22Rv1 (cell line): ENCODE data around the gene PCDHGB2.
"Not testable (repeated sequence)": the region's sequence is repeated elsewhere in the genome, so short reads cannot be mapped to it uniquely, and the experiment has no call there.

Source experiments
- H3K27ac ChIP-seq: fragments of 450-650 bp; 2 replicates; pipeline ENCODE4 v1.5.1; 2017
- ZFX ChIP-seq: fragments of 450-650 bp; IDR thresholded peaks from 2 replicates; pipeline ENCODE4 v1.6.1; 2017; ENCODE audit warnings: antibody characterized with exemption, borderline replicate concordance
- TF ChIP-seq, protein P1 (sequence below): fragments of 450-650 bp; IDR thresholded peaks from 2 replicates; pipeline ENCODE4 v1.5.1; 2017; ENCODE audit warnings: mild to moderate bottlenecking

Gene PCDHGB2

DNA sequence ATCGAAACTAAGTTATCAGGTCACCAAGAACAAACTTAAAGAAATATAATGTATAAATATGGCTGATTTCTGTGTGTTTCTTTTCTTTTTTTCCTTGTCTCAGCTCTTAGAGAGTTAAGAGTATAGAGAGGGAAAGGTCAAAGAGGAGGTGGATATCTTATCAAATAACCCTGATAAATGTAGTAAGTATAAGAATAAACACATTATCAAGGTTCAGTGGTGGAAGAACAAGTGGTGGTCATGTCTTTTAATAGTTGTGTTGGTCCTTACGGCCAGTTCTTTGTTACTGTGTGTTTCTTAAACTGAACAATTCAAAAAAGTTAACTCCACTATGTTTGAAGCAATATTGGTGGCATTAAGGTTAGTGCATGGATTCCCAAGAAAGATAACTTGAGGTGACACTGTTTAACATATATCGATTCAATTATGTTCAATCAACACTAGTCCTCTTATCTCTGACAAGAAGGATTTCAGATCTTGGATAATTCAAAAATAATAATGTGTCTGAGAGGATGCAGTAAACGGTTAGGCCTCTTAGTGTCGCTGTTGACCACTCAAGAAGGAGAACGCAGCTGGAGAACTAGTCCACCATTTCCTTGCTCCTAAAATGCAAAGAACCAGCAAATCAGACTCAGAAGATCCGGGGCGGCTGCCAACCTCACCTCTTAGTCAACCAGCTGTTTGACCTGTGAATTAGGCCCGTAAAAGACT is 16.4 kb upstream of the PCDHGB2 start, which contains the start of gene PCDHGA3:
Gene PCDHGA3 (plus strand): TSS at position 588 of the 711 bp plus-strand sequence. CDS start 205 bp downstream, outside the sequence.
- 0 out of 2 replicates have a peak within 1 kb of the TSS, but pooled peaks have one; percentile 7 for H3K27ac ChIP-seq
- TF ChIP-seq, protein P1, sequence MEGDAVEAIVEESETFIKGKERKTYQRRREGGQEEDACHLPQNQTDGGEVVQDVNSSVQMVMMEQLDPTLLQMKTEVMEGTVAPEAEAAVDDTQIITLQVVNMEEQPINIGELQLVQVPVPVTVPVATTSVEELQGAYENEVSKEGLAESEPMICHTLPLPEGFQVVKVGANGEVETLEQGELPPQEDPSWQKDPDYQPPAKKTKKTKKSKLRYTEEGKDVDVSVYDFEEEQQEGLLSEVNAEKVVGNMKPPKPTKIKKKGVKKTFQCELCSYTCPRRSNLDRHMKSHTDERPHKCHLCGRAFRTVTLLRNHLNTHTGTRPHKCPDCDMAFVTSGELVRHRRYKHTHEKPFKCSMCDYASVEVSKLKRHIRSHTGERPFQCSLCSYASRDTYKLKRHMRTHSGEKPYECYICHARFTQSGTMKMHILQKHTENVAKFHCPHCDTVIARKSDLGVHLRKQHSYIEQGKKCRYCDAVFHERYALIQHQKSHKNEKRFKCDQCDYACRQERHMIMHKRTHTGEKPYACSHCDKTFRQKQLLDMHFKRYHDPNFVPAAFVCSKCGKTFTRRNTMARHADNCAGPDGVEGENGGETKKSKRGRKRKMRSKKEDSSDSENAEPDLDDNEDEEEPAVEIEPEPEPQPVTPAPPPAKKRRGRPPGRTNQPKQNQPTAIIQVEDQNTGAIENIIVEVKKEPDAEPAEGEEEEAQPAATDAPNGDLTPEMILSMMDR, result peak; percentile 74
- no peak for TF ChIP-seq ZFX

DNA sequence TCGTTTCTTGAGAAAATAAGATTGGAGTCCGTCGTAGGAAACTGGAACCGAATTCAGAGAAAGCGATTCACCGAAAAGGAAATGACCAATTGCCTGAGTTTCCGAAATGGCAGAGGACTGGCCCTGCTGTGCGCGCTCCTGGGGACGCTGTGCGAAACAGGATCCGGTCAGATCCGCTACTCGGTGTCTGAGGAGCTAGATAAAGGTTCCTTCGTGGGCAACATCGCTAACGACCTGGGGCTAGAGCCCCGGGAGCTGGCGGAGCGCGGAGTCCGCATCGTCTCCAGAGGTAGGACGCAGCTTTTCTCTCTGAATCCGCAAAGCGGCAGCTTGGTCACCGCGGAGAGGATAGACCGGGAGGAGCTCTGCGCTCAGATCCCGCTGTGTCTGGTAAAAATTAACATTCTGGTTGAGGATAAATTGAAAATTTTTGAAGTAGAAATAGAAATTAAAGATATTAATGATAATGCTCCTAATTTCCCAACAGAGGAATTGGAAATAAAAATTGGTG is 15.8 kb upstream of the PCDHGB2 start:
- TF ChIP-seq, protein P1, result peak; percentile 52
- TF ChIP-seq ZFX, result no peak
- 0 out of 2 replicates have a peak overlapping the region, but pooled peaks have one; percentile 7 for H3K27ac ChIP-seq

DNA sequence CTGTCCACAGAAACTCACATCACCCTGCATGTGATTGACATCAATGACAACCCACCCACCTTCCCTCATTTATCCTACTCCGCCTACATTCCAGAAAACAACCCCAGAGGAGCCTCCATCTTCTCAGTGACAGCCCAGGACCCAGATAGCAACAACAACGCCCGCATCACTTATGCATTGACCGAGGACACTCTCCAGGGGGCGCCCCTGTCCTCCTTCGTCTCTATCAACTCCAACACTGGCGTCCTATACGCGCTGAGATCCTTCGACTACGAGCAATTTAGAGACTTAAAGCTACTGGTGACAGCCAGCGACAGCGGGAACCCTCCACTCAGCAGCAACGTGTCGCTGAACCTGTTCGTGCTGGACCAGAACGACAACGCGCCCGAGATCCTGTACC is 14.5 kb upstream of the PCDHGB2 start:
- TF ChIP-seq, protein P1, result 0 out of 2 replicates have a peak, but pooled peaks have one; percentile 11
- no peak for TF ChIP-seq ZFX
- no peak overlapping the region for H3K27ac ChIP-seq

DNA sequence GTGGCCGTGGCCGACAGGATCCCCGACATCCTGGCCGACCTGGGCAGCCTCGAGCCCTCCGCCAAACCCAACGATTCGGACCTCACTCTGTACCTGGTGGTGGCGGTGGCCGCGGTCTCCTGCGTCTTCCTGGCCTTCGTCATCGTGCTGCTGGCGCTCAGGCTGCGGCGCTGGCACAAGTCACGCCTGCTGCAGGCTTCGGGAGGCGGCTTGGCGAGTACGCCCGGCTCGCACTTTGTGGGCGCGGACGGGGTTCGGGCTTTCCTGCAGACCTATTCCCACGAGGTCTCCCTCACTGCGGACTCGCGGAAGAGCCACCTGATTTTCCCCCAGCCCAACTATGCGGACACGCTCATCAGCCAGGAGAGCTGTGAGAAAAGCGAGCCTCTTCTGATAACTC is 13.8 kb upstream of the PCDHGB2 start:
- H3K27ac ChIP-seq, result not testable (repeated sequence)

DNA sequence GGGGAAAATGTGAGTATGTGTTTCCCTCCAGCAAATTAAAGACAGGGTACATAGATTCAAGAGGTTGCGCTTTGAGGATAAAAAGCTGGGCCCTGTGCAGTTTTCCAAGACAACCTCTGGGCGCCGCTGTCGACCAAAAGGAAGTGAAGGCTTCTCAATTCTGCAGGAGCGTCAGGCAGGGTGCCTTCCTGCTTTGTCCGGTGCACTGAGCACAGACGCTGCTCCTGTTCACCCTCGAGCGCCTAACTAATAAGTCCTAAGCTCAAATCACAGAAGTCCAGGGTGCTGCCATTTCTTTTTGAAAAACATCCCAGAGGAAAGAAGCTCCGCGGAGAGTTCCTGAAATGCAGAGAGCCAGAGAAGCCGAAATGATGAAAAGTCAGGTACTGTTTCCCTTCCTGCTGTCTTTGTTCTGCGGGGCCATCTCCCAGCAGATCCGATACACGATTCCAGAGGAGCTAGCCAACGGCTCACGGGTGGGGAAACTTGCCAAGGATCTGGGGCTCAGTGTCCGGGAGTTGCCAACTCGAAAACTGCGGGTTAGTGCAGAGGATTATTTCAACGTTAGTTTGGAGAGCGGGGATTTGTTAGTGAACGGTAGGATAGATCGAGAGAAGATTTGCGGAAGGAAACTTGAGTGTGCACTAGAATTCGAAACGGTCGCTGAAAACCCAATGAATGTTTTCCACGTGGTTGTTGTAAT is 9.7 kb upstream of the PCDHGB2 start, which contains the start of gene PCDHGB1:
Gene PCDHGB1 (plus strand): TSS at position 183 of the 703 bp plus-strand sequence. CDS start 162 bp downstream, at position 345.
- no peak for TF ChIP-seq ZFX
- TF ChIP-seq, protein P1, result peak; percentile 88
- H3K27ac ChIP-seq, result 0 out of 2 replicates have a peak within 1 kb of the TSS, but pooled peaks have one; percentile 37

DNA sequence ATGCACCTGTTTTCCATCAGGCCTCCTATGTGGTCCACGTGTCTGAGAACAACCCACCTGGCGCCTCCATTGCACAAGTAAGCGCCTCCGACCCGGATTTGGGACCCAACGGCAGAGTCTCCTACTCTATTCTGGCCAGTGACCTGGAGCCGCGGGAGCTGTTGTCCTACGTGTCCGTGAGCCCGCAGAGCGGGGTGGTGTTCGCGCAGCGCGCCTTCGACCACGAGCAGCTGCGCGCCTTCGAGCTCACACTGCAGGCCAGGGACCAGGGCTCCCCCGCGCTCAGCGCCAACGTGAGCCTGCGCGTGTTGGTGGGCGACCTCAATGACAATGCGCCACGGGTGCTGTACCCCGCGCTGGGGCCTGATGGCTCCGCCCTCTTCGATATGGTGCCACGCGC is 8.2 kb upstream of the PCDHGB2 start:
- no peak overlapping the region for H3K27ac ChIP-seq
- TF ChIP-seq, protein P1, result no peak
- TF ChIP-seq ZFX, result no peak

DNA sequence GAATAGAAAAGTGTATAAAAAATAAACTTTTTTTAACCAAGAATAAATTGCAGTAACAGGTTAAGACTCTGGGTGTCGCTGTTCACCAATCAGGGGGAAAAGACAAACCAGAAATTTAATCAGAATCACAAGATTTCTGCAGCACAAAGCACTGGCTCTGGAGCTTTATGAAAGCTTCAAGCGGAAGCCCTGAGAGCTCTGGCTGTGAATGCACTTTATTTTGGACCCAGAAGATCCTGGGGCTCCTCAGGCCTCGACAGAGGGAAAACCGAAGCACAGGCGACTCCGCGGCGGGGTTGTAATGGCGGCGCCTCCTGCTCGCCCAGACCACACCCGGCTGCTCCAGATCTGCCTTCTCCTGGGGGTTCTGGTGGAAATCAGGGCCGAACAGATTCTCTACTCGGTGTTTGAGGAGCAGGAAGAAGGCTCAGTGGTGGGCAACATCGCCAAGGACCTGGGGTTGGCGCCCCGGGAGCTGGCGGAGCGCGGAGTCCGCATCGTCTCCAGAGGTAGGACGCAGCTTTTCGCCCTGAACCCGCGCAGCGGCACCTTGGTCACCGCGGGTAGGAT is 4.8 kb upstream of the PCDHGB2 start, which contains the start of gene PCDHGA4:
Gene PCDHGA4 (plus strand): TSS at position 122 of the 570 bp plus-strand sequence. CDS start 87 bp downstream, at position 209.
- H3K27ac ChIP-seq, result no peak within 1 kb of the TSS
- TF ChIP-seq ZFX, result no peak
- TF ChIP-seq, protein P1, result peak; percentile 45
